Measurements from ENCODE around the gene RUBCN. TPM values are rescaled to one million over a fixed set of nuclear protein-coding genes. Genes with fewer than 3 reads are reported as not detected.
"Not testable (repeated sequence)": the region's sequence is repeated elsewhere in the genome, so short reads cannot be mapped to it uniquely, and the experiment has no call there.

The RUBCN gene
- total and polyA plus RNA-seq, 2 donors from 2014 or later, result 4.4 to 31.5 TPM

GRCh38 chr3:197658706-197659105 is 78.0 kb downstream of the RUBCN start:
- DNase-seq; H3K9ac ChIP-seq (ENCODE audit: low read length in 3 of 3); H3K4me3 ChIP-seq (ENCODE audit: low read length in 3 of 3); FAIRE-seq; H3K36me3 ChIP-seq (ENCODE audit: control insufficient read depth in 2 of 3, insufficient read depth in 3 of 3, low read length in 3 of 3); H3K4me1 ChIP-seq (ENCODE audit: control insufficient read depth in 2 of 3, insufficient read depth in 2 of 3, low read depth in 1 of 3, low read length in 3 of 3); H3K27ac ChIP-seq (ENCODE audit: low read depth in 2 of 2, low read length in 2 of 2); intact Hi-C loops (cut with DNase I); H3K27me3 ChIP-seq (ENCODE audit: control insufficient read depth, insufficient read depth, low read length); H3K9me3 ChIP-seq (ENCODE audit: control insufficient read depth in 2 of 3, insufficient read depth in 1 of 3, low read length in 3 of 3): not testable (repeated sequence)

- H3K4me3 ChIP-seq (ENCODE audit: low read length in 3 of 3); intact Hi-C loops (cut with DNase I); H3K36me3 ChIP-seq (ENCODE audit: control insufficient read depth in 2 of 3, insufficient read depth in 3 of 3, low read length in 3 of 3); FAIRE-seq; H3K27me3 ChIP-seq (ENCODE audit: control insufficient read depth, insufficient read depth, low read length); H3K9me3 ChIP-seq (ENCODE audit: control insufficient read depth in 2 of 3, insufficient read depth in 1 of 3, low read length in 3 of 3); H3K27ac ChIP-seq (ENCODE audit: low read depth in 2 of 2, low read length in 2 of 2); DNase-seq; H3K9ac ChIP-seq (ENCODE audit: low read length in 3 of 3); H3K4me1 ChIP-seq (ENCODE audit: control insufficient read depth in 2 of 3, insufficient read depth in 2 of 3, low read depth in 1 of 3, low read length in 3 of 3): not testable (repeated sequence)
Observed at GRCh38 chr3:197657541-197658292, 79.0 kb downstream of the RUBCN start.

GRCh38 chr3:197656960-197657359 is 79.7 kb downstream of the RUBCN start:
- H3K27me3 ChIP-seq (ENCODE audit: control insufficient read depth, insufficient read depth, low read length); H3K4me3 ChIP-seq (ENCODE audit: low read length in 3 of 3); H3K4me1 ChIP-seq (ENCODE audit: control insufficient read depth in 2 of 3, insufficient read depth in 2 of 3, low read depth in 1 of 3, low read length in 3 of 3); intact Hi-C loops (cut with DNase I); DNase-seq; FAIRE-seq; H3K9me3 ChIP-seq (ENCODE audit: control insufficient read depth in 2 of 3, insufficient read depth in 1 of 3, low read length in 3 of 3); H3K9ac ChIP-seq (ENCODE audit: low read length in 3 of 3); H3K36me3 ChIP-seq (ENCODE audit: control insufficient read depth in 2 of 3, insufficient read depth in 3 of 3, low read length in 3 of 3); H3K27ac ChIP-seq (ENCODE audit: low read depth in 2 of 2, low read length in 2 of 2): not testable (repeated sequence)

GRCh38 chr3:197656129-197656528 is 80.6 kb downstream of the RUBCN start:
- H3K36me3 ChIP-seq (ENCODE audit: control insufficient read depth in 2 of 3, insufficient read depth in 3 of 3, low read length in 3 of 3); H3K4me3 ChIP-seq (ENCODE audit: low read length in 3 of 3); H3K27me3 ChIP-seq (ENCODE audit: control insufficient read depth, insufficient read depth, low read length); H3K9ac ChIP-seq (ENCODE audit: low read length in 3 of 3); intact Hi-C loops (cut with DNase I); DNase-seq; H3K27ac ChIP-seq (ENCODE audit: low read depth in 2 of 2, low read length in 2 of 2); H3K9me3 ChIP-seq (ENCODE audit: control insufficient read depth in 2 of 3, insufficient read depth in 1 of 3, low read length in 3 of 3); FAIRE-seq; H3K4me1 ChIP-seq (ENCODE audit: control insufficient read depth in 2 of 3, insufficient read depth in 2 of 3, low read depth in 1 of 3, low read length in 3 of 3): not testable (repeated sequence)

- H3K27ac ChIP-seq (ENCODE audit: low read depth in 2 of 2, low read length in 2 of 2); DNase-seq; FAIRE-seq; H3K9me3 ChIP-seq (ENCODE audit: control insufficient read depth in 2 of 3, insufficient read depth in 1 of 3, low read length in 3 of 3); H3K27me3 ChIP-seq (ENCODE audit: control insufficient read depth, insufficient read depth, low read length); H3K9ac ChIP-seq (ENCODE audit: low read length in 3 of 3); H3K36me3 ChIP-seq (ENCODE audit: control insufficient read depth in 2 of 3, insufficient read depth in 3 of 3, low read length in 3 of 3); intact Hi-C loops (cut with DNase I); H3K4me3 ChIP-seq (ENCODE audit: low read length in 3 of 3); H3K4me1 ChIP-seq (ENCODE audit: control insufficient read depth in 2 of 3, insufficient read depth in 2 of 3, low read depth in 1 of 3, low read length in 3 of 3): not testable (repeated sequence)
Observed at GRCh38 chr3:197654998-197655330, 81.7 kb downstream of the RUBCN start.

- H3K4me1 ChIP-seq (ENCODE audit: control insufficient read depth in 2 of 3, insufficient read depth in 2 of 3, low read depth in 1 of 3, low read length in 3 of 3); FAIRE-seq; H3K4me3 ChIP-seq (ENCODE audit: low read length in 3 of 3); H3K27ac ChIP-seq (ENCODE audit: low read depth in 2 of 2, low read length in 2 of 2); H3K9ac ChIP-seq (ENCODE audit: low read length in 3 of 3); H3K9me3 ChIP-seq (ENCODE audit: control insufficient read depth in 2 of 3, insufficient read depth in 1 of 3, low read length in 3 of 3); intact Hi-C loops (cut with DNase I); H3K36me3 ChIP-seq (ENCODE audit: control insufficient read depth in 2 of 3, insufficient read depth in 3 of 3, low read length in 3 of 3); H3K27me3 ChIP-seq (ENCODE audit: control insufficient read depth, insufficient read depth, low read length): not testable (repeated sequence)
- peak in 2 of 5 donors; percentile 18 to 20 for DNase-seq
Observed at GRCh38 chr3:197654090-197654997, 82.4 kb downstream of the RUBCN start.

GRCh38 chr3:197652860-197653259 is 83.8 kb downstream of the RUBCN start:
- H3K36me3 ChIP-seq (ENCODE audit: control insufficient read depth in 2 of 3, insufficient read depth in 3 of 3, low read length in 3 of 3); H3K27ac ChIP-seq (ENCODE audit: low read depth in 2 of 2, low read length in 2 of 2); H3K4me1 ChIP-seq (ENCODE audit: control insufficient read depth in 2 of 3, insufficient read depth in 2 of 3, low read depth in 1 of 3, low read length in 3 of 3); H3K9ac ChIP-seq (ENCODE audit: low read length in 3 of 3); H3K27me3 ChIP-seq (ENCODE audit: control insufficient read depth, insufficient read depth, low read length); DNase-seq; intact Hi-C loops (cut with DNase I); FAIRE-seq; H3K9me3 ChIP-seq (ENCODE audit: control insufficient read depth in 2 of 3, insufficient read depth in 1 of 3, low read length in 3 of 3); H3K4me3 ChIP-seq (ENCODE audit: low read length in 3 of 3): not testable (repeated sequence)

- DNase-seq; H3K9ac ChIP-seq (ENCODE audit: low read length in 3 of 3); FAIRE-seq; intact Hi-C loops (cut with DNase I); H3K9me3 ChIP-seq (ENCODE audit: control insufficient read depth in 2 of 3, insufficient read depth in 1 of 3, low read length in 3 of 3); H3K27me3 ChIP-seq (ENCODE audit: control insufficient read depth, insufficient read depth, low read length); H3K4me3 ChIP-seq (ENCODE audit: low read length in 3 of 3); H3K4me1 ChIP-seq (ENCODE audit: control insufficient read depth in 2 of 3, insufficient read depth in 2 of 3, low read depth in 1 of 3, low read length in 3 of 3); H3K36me3 ChIP-seq (ENCODE audit: control insufficient read depth in 2 of 3, insufficient read depth in 3 of 3, low read length in 3 of 3); H3K27ac ChIP-seq (ENCODE audit: low read depth in 2 of 2, low read length in 2 of 2): not testable (repeated sequence)
Observed at GRCh38 chr3:197647649-197648048, 89.1 kb downstream of the RUBCN start.

All from kidney (tissue), 11 donors.